ENCODE data around the gene TTLL7.

Gene TTLL7, protein sequence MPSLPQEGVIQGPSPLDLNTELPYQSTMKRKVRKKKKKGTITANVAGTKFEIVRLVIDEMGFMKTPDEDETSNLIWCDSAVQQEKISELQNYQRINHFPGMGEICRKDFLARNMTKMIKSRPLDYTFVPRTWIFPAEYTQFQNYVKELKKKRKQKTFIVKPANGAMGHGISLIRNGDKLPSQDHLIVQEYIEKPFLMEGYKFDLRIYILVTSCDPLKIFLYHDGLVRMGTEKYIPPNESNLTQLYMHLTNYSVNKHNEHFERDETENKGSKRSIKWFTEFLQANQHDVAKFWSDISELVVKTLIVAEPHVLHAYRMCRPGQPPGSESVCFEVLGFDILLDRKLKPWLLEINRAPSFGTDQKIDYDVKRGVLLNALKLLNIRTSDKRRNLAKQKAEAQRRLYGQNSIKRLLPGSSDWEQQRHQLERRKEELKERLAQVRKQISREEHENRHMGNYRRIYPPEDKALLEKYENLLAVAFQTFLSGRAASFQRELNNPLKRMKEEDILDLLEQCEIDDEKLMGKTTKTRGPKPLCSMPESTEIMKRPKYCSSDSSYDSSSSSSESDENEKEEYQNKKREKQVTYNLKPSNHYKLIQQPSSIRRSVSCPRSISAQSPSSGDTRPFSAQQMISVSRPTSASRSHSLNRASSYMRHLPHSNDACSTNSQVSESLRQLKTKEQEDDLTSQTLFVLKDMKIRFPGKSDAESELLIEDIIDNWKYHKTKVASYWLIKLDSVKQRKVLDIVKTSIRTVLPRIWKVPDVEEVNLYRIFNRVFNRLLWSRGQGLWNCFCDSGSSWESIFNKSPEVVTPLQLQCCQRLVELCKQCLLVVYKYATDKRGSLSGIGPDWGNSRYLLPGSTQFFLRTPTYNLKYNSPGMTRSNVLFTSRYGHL

DNA sequence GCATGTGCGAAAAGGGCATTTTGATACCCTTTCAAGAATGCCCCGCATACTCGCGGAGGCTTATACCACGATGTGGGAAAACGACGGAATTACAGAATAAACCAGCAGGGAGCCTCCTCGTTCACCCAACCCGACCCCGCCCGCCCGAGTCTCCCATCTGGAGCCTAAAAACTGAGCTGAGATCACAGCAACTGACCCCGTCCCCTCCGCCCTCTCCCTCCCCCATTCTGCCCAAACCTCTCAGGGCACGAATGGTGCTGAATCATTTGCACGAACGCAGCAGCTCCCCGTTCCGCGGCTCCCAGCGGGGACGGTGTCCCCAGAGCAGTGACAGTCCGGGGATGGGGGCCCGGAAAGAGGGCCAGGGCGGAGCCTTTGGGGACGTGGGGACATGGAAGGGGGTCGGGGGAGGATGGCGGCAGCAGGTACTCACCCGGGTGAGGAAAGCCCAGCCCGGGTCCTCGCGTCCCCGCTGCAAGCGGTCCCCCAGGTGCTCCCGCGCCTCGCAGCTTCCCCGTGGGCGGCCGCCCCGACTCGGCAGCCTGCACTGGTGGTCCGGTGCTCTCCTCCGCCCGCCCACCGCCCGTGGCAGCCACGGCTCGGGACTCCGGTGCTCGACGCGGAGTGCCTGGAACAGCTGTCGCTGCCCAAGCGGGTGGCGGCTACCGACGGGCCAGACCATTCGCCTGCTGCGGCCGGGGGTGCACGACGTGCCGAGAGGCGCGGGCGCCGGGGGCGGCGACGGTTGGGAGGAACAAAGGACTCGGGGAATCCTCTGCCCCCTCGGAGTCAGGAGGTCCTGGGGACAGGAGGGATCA lies at the start of gene TTLL7:
Gene TTLL7, minus strand, starts transcription at position 635 of the 818 bp plus-strand sequence. CDS start 46,921 bp downstream, outside the sequence.
- DNase-seq, result peak; percentile 17

DNA sequence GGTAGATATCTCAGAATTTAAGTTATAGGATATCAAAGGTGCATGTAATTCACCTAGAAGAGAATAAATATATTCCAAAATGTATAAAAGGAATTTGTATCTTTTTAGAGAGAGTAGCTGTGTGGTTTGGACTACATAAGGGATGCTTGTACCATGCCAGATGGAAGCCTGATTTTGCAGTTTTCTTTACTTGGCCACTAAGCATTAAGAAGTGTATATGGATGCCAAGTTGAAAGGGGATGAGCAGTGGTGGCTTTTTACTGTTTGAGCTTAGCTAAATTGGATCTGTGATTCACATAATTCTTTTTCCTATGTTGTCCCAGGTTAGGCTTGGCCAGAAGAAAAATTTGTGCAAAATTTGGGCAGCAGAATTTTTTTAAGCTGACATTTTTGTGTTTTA lies 43.5 kb upstream of the TTLL7 start:
- DNase-seq, result no peak

DNA sequence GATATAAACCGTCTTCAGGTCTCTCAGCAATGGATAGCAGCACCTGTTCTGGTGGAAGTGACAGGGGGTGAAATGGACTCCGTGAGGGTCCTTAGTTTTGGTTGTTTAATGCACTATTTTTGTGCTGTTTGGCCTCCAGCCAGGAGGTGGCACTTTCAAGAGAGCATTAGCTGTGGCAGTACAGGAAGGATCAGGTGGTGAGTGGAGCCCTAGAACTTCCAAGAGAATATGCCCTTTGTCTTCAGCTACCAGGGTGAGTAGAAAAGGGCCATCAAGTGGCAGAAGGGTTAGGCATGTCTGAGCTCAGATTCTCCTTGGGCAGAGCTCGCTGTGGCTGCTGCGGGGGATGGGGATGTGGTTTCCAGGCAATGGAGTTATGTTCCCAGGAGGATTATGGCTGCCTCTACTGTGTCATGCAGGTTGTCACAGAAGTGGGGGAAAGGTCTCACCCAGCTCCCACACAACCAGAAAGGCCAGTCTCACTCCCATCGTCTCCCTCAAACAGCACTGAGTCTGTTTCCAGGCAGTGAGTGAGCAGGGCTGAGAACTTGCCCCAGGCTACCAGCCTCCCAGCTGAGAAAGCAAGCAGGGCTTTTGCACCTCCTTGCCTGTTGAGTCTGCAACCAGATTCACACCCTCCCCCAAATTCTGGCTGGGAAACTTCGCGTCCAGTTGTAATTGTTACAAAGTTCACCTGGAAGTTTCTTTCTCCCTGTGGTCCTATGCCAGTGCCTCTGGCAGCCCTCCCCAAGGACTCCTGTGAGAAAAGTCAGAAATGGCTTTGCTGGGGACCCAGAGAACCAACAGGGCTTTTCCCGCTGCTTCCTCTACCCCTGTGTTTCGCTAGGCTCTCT lies 39.1 kb upstream of the TTLL7 start:
- no peak for DNase-seq

DNA sequence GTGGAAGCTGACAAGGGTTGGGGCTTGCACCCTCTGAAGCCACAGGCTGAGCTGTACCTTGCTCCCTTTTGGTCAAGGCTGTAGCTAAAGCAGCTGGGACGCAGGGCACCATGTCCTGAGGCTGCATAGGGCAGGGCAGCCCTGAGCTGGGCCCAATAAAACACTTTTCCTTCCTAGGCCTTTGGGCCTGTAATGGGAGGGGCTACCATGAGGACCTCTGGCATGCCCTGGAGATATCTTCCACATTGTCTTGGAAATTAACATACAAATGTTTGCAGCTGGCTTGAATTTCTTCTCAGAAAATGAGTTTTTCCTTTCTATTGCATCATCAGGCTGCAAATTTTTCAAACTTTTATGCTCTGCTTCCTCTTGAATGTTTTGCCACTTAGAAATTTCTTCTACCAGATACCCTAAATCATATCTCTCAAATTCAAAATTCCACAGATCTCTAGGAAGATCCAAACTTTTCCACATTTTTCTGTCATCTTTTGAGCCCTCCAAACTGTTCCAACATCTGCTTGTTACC lies 32.9 kb upstream of the TTLL7 start:
- no peak for DNase-seq

DNA sequence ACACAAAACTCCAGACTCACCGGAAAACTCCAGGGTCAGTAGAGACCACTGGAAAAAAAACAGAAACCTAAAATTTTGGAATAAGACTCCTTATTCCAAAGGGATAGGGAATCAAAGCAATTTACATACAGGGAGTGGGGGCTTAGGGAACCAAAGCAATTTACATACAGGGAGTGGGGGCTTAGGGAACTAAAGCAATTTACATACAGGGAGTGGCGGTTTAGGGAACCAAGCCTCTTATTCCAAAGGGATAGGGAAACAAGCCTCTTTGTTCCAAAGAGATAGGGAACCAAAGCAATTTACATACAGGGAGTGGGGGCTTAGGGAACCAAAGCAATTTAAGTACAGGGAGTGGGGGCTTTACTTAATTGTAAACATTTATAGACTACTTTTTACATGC lies 28.4 kb upstream of the TTLL7 start:
- DNase-seq, result no peak

DNA sequence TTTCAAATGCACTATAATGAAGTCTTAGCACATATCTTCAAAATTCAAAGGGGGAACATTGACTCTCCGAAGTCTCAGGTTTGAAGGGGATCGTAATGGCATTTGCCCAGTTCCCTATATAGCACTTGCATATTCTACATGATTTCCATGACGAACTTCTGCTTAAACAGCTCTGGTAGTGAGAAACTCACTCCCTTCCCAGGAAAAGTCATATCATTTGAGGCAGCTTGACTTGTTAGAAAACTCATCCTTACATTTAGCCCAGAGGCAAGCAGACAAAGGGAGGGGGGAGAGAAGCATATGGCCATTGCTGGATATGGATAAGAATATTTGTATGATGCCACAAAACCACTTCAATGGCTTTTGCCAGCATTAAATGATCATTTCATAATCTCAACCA lies 27.0 kb upstream of the TTLL7 start:
- no peak for DNase-seq

DNA sequence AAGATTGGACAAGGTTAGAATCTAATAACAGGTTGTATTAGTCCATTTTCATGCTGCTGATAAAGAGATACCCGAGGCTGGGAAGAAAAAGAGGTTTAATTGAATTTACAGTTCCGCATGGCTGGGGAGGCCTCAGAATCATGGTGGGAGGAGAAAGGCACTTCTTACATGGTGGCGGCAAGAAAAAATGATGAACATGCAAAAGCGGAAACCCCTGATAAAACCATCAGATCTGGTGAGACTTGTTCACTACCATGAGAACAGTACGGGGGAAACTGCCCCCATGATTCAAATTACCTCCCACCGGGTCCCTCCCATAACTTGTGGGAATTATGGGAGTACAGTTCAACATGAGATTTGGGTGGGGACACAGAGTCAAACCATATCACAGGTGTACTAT lies 22.9 kb upstream of the TTLL7 start:
- DNase-seq, result no peak

DNA sequence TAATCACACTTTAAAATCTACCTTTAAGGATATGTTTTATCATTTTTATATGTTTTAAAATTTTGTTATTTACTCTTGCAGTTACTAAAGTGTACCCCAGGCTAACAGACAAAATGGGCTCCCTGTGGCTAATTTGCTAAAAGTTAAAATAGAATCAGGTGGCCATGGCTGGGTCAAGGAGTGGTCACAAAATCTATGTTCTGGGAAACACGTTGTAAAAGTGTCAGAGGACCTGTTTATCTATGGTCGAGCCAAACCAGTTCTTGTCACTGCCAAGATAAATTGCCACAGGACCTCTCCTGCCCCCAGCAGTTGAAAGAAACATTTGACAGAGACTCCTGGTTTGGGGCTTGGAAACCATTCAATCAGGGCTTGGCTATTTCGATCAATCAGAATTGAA lies 21.2 kb upstream of the TTLL7 start:
- DNase-seq, result no peak

DNA sequence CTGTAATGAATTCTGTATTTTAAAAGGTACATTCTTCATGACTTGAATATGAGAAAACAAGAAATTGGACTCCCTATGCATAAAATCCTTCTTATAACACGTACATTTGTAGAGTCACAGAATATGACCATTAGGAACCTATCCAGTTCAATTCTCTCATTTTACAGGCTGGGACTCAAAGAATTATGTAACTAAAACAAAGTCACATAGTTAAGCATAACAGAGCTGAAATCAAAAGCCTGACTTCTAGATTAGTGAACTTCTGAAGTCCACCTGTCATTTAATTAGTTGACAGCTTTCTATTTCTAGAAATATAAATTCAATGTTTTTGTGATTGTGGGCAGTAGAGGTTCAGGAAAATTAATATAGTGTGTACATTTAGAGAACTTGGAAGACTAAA lies 20.3 kb upstream of the TTLL7 start:
- no peak for DNase-seq

DNA sequence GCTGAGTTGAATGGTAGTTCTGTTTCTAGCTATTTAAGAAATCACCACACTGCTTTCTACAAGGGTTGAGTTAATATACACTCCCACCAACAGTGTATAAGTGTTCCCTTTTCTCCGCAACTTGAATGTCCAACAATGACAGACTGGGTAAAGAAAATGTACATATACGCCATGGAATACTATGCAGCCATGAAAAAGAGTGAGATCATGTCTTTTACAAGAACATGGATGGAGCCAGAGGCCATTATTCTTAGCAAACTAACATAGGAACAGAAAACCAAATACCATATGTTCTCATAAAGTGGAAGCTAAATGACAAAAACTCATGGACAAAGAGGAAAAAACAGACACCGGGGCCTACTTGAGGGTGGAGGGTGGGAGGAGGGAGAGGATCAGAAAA lies 14.8 kb upstream of the TTLL7 start:
- no peak for DNase-seq

DNA sequence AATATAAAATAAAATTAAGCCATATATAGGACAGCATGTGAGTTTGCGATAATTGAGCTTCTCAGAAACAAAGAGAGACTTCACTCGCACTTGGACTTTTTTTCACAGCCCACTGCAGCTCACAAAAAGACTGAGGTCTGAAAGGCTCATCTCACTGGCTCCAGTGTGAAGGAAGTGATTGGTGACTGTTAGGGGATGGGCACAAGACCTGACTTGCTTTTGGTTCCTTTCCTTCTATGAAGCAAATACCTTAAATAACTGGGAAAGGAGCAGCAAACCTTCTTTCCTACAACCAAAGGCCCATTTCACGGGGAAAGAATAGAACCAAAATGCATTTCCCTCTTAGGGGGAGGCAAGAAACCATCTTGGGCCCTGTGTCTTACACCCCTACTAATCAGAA lies 13.1 kb upstream of the TTLL7 start:
- DNase-seq, result no peak

DNA sequence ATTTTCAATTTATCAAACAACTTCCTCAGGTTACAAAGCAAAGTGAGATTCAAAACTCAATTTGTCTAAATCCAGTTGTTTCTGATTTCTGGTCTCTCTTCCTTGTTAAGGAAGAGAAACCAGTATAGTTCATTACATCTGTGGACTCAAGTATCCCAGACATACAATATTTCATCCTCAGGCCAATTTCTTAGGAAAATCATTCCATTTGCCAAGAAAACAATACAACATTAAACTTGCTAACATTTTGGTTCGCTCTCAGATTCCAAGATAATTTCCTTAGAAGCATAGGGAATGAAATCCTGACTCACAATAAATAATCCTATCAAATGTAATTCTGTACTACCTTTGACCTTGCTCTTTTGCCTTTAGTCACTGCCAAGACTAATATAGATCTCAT lies 11.2 kb upstream of the TTLL7 start:
- no peak for DNase-seq

DNA sequence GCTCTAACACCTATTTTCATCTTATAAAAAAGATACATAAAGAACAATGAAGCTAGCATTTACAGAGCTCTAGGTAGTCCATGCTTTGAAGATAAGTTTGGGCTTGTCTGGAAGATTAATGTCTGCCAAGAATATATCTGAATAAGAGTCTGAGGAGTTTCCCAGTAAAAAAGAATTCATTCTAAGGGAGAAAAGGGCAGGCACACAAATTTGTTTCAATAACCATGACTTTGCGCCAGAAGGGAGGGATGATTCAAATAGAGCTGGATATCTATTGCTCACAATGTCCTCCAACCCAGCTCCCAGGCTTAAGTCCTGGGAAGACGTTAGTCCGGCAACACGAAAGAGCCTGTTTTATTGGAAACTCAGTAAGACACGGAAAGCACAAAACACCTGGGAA lies 9.7 kb upstream of the TTLL7 start:
- DNase-seq, result no peak

DNA sequence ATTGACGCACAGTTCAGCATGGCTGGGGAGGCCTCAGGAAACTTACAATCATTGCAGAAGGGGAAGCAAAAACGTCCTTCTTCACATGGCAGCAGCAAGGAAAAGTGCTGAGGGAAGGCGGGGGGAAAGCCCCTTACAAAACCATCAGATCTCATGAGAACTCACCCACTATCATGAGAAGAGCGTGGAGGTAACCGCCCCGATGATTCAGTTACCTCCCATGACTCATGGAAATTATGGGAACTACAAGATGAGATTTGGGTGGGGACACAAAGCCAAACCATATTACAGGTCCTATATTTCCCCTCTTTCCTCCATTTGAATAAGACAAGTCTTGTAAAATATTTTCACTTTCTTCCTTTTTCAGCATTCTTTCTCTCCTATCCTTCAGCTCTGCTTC lies 7.7 kb upstream of the TTLL7 start:
- no peak for DNase-seq

DNA sequence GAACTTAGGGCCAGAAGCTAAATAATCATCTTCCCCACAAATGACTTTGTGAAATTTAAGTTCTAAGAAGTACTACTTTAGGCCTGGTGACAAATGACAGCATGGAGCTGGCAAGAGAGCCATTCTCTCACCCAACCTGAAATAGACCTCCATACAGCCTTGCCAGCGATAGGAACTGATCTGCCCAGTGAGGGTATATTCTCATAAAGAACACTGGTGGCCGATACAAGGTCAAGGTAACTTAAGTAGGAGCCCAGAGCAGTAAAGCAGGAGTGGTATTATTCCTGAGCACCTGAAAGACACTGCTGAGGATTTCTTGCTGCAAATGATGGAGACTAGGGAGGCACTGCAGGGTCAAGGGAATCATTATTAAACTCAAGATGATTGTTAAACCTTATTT lies 2.6 kb upstream of the TTLL7 start:
- DNase-seq, result no peak

DNA sequence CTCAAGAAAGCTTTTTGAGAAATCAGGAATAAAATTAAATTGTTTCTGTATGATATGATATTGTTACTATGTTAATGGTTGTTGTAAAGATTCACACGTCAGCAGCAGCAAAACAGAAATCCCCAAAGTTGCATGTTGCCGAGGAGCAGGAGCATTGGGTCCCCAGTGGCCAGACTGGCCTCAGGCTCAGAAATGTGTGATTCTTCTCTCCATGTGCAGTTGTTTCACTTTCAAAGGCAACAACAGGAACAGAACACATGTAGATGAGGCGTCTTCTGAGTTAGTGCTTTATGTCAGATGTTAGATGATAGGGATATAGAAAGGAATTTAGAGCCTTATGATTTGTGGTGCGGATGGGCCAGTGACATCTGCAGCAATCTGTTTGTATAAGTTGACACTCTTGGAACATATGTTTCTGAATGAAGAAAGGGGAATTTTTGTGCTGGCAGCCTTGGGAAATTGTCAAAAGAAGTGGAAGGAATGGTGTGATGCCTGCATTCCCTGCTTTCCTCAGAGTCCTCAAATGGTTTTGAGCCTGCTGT lies 2.1 kb upstream of the TTLL7 start:
- DNase-seq, result no peak

DNA sequence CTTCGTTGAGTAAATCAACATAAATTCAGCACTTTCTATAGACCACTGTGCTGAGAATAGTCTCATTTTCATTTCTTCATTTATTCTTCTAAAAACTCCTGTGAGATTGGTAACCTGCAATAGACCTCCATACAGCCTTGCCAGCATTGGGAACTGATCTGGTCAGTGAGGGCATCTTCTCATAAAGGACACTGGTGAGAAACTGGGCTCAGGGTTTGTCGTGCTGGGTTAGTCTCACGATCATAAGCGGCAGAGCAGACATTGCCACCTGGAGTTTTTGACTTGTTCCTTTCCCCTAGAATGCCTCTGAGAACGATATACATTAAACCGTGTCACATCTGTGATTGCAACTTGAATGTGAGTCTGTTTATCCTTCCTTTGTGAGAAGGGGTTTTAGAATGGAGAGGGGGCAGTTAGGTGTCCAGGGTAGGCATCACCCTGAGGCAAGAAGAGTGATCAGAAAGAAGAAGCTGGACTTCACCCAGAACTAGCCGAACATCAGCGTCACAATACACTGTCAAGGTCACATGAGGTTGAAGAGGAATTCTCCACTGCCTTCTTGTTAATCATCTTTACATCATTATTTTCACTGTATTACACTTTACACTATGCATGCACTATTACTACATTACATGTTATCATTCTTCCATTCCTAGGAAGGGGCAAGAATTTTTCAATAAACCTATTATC lies 1.4 kb upstream of the TTLL7 start:
- no peak for DNase-seq

DNA sequence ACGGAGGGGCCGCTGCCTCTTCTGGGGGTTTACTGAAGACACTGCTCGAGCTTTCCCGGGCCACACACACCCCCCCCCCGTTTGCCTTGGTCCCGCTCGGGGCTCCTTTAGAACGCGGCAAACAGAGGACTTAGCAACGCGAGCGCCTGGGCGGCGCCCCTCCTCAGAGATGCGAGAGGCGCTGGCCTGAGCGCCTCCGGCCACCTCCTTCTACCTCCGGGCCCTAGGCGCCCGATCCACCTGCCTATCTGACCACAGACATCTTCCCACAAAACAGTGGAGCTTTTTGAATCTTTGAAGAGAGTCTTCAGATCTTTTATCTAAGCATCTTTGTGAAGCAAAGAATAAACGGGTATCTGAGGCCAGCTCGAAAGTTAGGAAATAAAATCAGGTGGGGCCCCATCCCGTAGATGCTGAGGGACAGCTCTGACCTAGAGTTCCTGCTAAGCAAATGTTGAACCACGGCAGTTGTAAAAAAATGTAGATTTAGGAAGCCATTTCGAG lies 436 bp upstream of the TTLL7 start:
- DNase-seq, result no peak

DNA sequence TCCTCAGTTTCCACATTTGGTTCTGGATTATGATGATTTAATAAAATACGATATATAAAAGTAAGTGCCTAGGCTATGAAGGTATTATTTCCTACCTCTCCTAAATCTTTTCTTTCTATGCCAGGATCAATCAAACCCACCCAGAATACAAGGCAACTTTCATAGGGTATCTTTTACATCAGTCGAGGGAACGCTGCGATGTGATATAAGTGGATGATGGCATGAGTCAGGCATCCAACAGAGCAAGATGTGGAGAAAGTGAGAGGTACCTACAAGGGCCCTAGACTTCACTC lies 781 bp downstream of the TTLL7 start:
- DNase-seq, result no peak

DNA sequence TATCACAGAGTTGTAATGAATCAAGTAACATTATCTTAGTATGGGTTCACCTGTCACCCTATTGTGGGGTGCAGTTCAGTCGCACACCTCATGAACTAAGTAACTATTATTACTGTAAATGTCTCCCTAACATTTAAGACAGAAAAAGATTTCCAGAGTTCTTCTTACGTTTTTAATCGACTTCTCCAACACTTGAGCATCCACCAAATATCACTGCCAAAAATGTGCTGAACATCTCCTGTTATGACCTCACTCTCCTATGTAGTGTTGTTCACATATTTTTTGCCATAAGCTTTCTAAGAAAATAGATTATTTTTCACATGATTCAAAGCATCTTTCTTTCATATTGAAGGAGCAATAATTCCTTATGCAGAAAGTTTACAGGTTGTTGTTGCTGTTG lies 1.3 kb downstream of the TTLL7 start:
- no peak for DNase-seq

DNA sequence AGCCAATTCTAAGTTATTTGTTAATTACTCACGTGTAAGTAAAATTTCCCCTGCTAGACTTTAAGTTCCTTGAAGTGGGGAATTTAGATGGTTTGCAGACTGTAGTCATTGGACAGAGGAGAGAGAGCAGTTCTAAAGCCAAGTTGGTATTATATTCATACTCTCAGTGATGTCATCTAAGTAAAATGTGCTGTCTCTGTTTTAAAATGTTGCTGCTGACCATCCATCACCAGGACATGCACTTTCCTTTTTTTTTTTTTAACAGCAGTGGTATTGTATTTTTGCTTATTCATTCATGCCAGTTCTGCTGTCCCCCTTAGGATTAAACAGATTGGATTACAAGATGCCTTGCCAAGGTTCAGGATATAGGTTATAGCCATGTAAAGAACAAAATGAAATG lies 2.3 kb downstream of the TTLL7 start:
- DNase-seq, result no peak

Measured in NCI-H187 treated with DMSO at 0.1 percent for 48 hours (cell line).